NCI-H1694 (cell line): ENCODE results near the gene TMEM273.
"Not testable (repeated sequence)": the region's sequence is repeated elsewhere in the genome, so short reads cannot be mapped to it uniquely, and the experiment has no call there.

Experiments
- DNase-seq: peaks from one replicate; lab custom pipeline; 2025; lab: John Stamatoyannopoulos, UW

The TMEM273 gene

DNA sequence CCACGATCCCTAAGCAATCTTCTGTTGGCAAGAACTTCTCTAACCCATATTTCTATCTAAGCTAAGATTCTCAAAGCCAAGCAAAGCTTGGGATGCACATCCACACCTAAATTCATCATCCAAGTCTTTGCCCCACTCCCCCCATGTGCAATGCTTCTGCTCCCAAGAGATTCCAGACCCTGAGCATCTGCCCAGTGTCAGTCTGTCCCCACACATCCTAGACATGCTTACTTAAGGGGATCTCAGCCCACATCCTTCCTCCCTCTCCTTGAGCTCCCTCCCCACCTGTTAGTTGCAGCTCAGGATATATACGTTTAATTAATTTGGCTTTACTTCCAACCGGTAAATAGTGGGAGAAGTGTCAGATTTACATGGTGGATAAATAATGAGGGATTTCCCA is 17.0 kb upstream of the TMEM273 start:
- no peak for DNase-seq

DNA sequence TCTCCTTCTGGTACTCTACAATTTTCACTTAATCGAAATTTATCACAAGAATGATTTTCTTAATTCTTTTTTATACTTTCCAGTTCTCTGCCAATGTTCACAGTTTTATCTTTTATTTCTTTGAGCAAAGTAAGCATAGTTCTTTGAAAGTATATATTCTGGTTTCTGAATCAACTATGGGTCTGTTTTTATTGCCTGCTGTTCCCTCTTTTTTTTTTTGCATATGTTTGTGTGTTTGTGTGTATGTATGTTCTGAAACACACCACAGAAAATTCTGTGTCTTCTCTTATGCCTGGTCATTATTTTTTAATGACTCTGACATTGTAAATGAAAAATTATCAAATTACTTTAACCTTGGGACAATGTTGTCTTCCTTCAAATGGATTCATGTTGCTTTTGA is 15.9 kb upstream of the TMEM273 start:
- no peak for DNase-seq

DNA sequence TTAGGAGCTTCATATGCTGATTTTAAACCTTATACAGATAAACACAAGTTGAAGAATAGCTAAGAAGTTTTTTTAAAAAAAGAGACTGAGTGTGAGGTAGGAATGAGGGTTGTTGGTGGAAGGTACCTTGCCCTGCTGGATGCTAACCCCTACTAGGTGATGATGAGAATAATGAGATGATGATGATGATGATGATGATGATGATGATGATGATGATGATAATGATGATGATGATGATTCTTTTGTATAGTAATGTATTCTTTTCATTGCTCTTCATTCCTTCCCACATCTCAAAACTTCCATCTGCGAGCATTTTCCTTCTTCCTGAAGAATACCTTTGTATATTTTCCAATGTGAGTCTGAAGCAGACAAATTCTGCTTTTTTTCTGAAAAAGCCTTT is 14.1 kb upstream of the TMEM273 start:
- no peak for DNase-seq

DNA sequence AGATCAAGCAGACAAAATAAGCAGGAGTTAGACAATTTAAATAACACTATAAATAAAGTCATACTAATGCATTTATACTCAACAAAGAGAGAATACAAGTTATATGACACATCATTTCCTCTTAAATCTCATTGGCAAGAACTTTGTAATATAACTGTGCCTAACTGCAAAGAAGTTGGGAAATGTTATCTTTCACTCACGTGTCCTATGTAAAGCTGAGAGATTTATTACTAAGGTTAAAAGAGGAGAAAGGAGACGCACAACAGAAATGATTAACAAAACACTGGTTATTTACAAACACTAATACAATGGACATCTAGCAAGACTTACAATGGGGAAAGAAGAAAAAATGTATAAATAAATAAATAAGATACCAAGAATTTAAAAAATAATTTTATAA is 12.7 kb upstream of the TMEM273 start:
- no peak for DNase-seq

DNA sequence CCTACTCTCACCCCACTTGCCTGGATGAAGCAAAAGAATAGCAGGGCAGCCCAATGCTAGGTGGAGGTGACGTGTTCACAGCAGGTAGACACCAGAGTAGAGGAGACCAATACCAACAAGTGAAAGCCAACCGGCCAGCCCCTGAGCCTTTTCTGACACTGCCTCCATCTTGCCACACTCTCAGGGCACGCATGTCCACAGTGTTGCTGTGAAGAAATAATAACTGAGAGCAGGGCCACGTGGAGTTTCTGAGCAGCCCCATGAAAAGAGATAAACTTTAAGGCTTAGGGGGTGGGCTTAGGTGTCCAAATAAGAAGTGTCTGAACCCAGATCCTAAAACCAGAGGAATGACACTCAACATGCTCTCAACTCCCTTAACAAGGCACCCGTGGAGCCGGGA is 9.0 kb upstream of the TMEM273 start:
- no peak for DNase-seq

DNA sequence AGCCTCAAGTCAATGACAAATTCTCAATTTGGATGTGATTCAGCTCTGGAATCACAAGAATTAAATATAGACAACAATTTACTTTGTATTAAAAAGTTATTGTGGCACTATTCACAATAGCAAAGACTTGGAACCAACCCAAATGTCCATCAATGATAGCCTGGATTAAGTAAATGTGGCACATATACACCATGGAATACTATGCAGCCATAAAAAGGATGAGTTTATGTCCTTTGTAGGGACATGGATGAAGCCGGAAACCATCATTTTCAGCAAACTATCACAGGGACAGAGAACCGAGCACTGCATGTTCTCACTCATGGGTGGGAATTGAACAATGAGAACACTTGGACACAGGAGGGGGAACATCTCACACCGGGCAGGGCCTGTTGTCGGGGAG is 7.7 kb upstream of the TMEM273 start:
- not testable (repeated sequence) for DNase-seq

DNA sequence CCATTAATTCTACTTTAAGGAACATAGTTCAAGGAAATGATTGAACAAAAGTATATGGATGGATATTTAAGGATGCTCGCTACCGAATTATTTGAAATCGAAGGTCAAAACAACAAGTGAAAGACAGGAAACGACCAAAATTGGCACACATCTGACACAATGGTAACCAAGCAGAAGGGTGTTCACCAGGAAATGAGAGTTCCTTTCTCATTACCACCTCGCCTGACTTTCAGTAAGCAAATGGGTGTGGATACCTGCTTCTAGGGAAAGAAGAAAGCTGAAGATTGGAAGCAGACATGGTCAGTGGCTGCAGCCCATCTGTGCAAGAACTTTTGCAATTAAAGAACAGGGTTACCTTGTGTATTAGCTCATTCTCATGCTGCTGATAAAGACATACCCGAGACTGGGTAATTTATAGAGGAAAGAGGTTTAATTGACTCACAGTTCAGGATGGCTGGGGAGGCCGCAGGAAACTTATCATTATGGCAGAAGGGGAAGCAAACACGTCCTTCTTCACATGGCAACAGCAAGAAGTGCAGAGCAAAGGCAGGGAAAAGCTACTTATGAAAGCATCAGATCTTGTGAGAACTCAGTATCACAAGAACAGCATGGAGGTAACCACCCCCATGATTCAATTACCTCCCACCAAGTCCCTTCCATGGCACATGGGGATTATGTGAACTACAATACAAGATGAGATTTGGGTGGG is 6.2 kb upstream of the TMEM273 start:
- DNase-seq = no peak

DNA sequence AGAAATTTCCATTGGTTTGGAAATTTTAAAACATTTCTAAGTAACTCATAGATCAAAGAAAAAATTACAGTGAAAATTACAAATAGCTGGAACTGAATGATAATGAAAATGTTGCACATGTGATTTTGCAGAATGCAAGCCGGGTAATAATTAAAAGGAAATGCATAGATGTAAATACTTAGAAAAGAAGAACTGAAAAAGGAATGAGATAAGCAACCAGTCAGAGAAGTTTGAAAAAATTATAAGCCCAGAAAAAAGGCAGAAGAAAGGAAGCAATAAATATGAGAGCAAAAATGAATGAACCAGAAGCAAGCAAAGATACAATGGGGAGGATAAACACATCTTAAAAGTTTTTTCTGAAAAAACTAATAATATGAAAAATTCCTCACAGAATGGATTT is 3.2 kb upstream of the TMEM273 start:
- DNase-seq = no peak

DNA sequence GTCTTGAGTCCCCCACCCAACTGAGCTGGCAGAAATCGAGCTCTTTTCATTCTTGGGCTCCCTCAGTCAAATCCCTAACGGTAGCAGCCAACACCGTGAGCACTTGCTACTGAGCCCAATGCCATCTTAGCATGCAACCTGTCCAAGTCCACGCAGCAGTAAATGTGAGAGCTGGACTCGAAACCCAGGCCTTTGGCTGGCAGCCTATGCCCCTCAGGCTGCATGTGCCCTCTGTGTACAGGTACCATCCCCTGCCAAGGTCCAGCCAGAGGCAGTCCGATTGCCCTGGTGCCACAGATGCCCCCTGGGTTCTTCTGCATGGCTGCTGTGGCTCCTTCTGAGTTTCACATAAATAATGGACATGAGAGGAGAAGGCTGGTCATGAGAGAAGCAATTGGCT is 1.2 kb upstream of the TMEM273 start:
- no peak for DNase-seq

DNA sequence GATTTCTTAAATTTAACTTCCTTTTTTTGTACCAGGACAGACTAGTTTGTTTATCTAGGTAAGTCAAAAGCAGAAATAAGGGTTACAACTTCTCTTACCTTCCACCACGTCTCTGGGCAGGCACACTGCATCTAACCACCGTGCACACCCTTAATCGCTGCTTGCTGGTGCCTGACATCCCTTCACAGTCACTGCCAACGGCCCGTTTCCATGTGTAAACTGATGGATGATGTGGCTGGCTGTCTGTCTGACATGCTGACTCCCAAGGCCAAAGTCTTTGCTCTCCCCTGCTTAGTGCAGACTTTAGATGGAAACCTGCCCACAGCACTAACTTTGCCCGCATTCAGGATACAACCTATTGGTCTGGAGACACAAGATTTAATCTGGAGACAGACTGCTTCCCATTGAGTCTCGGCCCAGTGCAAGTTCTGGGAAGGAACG is 1.1 kb downstream of the TMEM273 start:
- no peak for DNase-seq

DNA sequence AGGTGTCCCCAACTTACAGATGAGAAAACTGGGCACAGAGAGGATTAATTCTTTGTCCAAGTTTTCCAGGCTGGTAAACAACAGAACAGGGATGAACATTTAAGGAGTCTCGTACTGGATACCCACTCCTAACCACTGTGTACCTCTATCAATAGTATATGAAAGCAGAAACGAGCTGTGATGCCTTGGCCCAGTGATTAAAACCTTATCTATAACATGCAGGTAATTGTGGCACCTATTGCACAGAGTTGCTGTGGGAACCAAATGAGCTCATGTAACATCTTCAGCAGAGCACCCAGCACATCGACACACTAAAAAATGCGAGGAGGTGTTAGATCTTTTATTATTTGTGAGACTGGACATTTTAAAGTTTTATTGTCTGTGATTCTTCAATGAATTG is 1.6 kb downstream of the TMEM273 start:
- DNase-seq = no peak

DNA sequence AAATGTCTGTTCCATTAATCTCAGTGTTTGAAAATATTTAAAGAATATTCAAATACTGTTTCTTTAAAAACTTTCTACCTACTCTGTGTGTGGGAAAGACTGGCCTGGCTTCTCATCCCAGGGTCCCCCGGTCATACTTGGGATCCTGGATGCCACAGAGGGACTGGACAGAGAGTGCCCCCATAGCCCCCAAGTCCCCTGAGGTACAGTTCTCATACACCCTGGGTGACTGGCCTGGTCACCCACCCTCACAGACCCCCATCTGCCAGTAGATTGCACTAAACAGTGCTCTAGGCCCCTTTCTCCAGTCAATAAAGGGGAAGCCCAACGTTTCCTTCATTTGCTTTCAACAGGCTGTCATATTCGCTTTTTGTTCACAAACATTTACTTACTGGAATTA is 3.0 kb downstream of the TMEM273 start:
- DNase-seq = no peak

DNA sequence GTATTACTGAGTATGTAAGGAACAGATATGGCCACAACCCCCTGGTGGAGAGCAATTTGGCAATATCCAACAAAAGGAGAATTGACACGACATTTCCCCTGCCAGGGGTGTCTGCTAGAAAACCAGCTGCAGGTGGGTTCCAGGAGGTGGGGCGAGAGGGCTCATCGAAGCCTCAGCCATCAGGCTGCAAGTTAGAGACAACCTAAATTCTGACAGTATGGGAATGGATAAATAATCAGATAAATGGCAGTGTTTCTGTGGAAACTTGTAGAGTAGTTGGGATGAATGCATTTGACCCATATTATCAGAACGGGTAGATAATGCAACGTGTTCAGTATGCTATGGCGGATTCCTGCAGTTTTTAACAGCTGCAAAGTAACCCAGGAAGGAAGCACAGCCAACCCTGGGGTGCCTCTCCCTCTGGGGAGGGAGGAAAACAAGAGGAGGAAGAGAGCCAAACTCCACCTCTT is 3.5 kb downstream of the TMEM273 start:
- no peak for DNase-seq

DNA sequence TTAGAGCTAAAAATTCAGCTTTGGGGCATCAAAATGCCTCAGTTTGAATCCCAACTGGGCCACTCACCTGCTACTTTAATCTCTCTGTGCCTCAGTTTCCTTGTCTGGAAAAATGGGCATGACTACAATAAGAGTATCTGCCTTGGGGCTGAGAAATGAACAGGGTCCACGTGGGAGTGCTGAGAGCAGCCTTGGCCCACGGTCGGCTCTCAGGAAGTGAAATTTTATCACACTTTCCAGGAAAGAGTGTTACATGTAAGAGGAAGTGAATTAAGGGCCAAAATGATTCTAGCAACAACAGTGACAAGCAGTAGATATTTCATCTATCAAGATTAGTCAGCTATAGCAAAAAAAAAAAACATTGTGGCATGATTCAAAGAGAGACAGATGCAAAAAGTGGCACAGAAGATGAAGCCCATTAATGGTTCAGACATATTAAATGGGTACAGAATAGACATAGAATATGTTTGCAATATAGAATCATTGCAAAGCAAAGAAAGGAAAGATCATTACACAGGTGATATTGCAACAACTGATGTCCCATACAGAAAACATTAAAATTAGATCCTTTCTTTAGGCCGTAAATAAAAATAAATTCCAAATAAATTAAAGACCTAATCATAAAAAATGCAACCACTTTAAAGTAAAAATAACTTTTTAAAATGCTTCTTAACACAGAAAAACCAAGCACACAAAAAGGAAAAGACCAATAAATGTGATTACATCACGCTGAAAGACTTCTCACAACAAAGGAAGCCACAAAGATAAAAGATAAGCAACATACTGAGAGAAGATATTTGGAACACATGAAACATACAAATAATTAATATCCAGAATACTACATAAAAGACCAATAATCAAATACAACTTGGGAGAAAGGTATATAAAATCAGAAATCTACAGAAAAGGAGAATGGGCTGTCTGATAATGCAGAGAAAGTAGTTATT is 4.3 kb downstream of the TMEM273 start:
- no peak for DNase-seq

DNA sequence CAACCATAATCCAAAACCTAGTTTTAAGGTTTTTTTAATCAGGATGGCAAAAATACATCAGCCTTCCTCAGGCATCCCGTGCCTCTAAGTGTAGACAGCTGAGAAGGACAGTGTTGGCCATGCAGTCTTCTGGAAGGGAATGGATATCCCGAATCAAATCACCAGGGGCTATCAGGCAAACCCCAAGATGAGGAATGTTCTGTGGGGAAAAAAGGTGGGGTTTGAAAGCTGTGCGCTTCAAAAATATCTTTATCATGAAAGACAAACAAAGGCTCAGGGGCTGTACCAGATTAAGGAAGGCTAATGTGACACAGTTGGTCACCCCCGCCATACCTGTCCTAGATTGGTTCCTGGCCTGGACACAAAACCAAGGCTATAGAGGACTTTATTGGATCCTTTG is 5.4 kb downstream of the TMEM273 start:
- no peak for DNase-seq

DNA sequence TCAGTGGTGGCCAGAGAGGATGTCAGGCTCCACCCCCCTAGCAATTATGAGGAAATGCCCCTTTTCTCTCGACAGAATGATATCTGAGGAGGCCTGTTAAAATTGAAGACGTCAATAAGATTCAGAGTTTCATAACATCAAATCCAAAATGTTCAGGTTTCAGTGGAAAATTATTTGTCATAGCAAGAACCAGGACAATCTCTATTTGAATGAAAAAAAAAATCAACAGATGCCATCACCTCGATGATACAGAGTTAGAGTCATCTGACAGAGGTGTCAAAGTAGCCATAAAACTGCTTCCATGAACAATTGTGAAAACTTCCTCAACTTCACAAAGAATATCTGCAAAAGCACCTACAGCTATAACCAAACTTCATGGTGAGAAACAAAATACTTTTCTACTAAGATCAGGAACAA is 7.7 kb downstream of the TMEM273 start:
- DNase-seq = no peak

DNA sequence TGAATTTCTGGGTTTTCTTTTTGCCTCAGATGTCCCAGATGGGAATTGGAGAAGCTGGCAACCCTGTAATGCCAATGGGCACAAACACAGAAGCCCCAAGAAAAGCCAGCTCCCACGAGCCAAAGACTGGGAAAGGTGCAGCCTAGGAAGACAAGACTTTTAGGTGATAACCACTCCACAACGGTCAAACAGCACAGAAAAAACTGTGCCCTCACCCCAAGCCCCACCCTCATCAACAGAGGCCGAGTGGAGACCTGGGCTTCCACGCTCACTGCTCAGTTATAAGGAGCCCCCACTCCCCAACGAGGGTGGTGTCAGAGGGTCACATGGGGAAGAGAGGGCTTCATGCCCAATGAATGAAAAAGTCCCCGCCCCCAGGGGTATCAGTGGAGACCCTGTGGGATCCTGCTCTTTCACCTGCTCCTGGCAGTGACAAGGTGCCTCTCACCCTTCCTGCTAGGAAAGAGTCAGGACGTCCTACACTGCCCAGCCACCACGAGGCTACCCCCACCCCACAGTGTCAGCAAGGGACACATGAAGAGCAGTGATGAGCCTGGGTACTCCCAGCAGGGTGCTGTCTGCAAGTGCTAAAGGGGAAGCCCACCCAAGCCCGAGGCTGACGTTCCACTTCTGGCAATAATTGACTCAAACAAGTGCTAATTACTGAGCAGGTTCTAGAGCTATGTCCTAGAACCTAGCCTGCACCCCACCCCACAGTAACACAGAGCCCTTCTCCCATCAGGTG is 8.3 kb downstream of the TMEM273 start:
- no peak for DNase-seq

DNA sequence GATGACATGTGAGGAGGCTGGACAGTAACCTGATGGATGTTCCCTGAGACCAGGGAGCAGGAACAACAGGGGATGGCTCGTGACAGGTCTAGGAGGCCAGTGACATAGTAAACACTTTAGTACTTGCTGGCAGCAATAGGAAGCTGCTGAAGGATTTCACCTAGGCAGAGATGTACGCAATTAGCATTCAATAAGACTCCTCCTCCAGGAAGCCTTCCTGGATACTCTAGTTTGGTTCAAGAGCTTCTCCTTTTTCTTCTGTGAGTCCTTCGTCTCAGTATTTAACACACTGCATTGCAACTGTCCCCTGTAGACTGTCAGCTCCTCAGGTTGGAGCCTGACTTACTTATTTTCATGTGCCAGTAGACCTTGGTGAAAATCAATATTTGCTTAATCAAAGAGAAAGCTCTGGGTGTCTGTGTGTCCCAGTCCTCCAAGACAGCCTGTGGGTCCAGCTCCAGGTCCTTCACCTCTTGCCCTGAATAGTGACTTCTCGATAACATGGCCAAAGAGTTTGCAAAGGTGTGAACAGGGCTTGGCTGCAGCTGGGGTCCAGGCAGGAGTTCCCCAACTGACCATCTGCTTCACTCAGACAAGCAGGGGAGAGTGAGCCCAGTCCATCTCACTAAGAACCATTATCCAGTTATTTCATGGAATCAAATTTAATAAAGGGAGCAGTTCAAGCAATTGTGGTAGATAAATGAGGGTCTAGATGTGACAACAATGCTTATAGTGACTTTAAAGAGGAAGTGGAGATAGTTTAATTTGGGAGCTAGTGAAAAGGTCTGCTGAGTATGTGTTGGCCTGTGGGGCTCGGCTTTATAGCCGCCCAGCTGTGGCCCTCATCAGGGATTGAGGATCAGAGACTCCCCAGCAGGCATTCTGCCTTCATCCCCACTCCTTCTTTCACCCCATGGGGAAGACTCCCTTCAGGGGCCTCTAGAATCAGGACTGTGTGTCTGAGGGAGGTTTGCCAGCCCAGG is 9.4 kb downstream of the TMEM273 start:
- DNase-seq = no peak

DNA sequence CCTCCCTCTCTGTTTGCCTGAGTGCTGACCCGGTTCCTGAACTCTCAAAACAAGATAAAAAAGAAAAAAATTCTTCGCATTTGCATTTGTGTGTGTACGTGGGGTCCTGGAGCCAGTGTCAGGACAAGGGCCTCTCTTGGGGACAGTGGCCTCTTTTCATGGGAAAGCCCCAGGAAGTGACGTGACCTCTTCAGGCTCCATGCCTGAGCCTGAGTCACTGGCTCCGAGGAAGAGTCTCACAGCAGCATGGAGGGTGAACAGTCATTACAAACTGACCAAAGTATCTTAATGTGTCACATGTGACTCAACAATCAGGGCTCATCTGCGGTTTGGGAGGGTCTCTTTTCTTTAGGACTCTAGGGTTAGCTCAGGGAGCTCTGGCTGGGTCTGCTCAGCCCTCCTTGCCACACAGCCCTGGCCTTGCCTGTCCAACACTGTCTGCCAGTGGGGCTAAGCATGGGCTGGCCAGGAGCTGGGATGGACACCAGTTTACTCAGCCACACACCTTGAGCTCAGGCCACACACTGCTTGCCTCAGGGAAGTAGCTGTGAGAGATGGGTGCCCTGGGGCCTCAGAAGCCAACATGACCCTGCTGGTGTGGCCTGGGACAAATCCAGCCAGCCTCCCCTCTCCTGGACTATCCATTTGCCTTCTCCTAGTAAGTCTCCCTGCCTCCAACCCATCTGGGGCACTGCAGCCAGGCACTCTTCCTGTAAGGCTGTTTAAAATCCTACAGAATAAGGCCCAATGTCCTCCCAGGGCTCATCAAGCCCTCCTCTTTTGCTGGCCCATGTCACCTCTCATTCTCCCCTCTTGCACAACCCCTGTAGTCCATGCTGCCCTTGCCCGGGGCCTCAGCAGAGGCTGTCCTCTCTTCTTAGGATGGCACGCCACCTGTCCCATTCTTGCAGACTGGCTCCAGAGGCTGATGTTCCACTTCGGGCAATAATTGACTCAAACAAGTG is 10.5 kb downstream of the TMEM273 start:
- DNase-seq = no peak
